ENCODE measurements around the gene BMP8B.

Gene BMP8B

GRCh38 chr1:39755965-39756659, 32.6 kb downstream of the BMP8B start:
- TF ChIP-seq CTCF (IDR thresholded peaks at IDR 0.05; ENCODE audit: insufficient read depth, low read depth, low read length, missing control alignments), result no peak
- DNase-seq (ENCODE audit: low read depth), result no peak
- H3K4me3 ChIP-seq (ENCODE audit: low read length), result no peak overlapping the region

- no peak for DNase-seq (ENCODE audit: low read depth)
- no peak overlapping the region for H3K4me3 ChIP-seq (ENCODE audit: low read length)
- no peak for TF ChIP-seq CTCF (IDR thresholded peaks at IDR 0.05; ENCODE audit: insufficient read depth, low read depth, low read length, missing control alignments)
Measured at GRCh38 chr1:39754906-39755504, 33.7 kb downstream of the BMP8B start.

GRCh38 chr1:39754026-39754570, 34.6 kb downstream of the BMP8B start:
- DNase-seq (ENCODE audit: low read depth), result no peak
- H3K4me3 ChIP-seq (ENCODE audit: low read length), result no peak overlapping the region
- no peak for TF ChIP-seq CTCF (IDR thresholded peaks at IDR 0.05; ENCODE audit: insufficient read depth, low read depth, low read length, missing control alignments)

GRCh38 chr1:39753132-39754025, 35.3 kb downstream of the BMP8B start:
- no peak overlapping the region for H3K4me3 ChIP-seq (ENCODE audit: low read length)
- no peak for TF ChIP-seq CTCF (IDR thresholded peaks at IDR 0.05; ENCODE audit: insufficient read depth, low read depth, low read length, missing control alignments)
- no peak for DNase-seq (ENCODE audit: low read depth)

GRCh38 chr1:39752703-39753102, 36.0 kb downstream of the BMP8B start:
- DNase-seq (ENCODE audit: low read depth), result no peak
- TF ChIP-seq CTCF (IDR thresholded peaks at IDR 0.05; ENCODE audit: insufficient read depth, low read depth, low read length, missing control alignments), result no peak
- H3K4me3 ChIP-seq (ENCODE audit: low read length), result no peak overlapping the region

GRCh38 chr1:39751595-39751994, 37.1 kb downstream of the BMP8B start:
- no peak overlapping the region for H3K4me3 ChIP-seq (ENCODE audit: low read length)
- no peak for DNase-seq (ENCODE audit: low read depth)
- no peak for TF ChIP-seq CTCF (IDR thresholded peaks at IDR 0.05; ENCODE audit: insufficient read depth, low read depth, low read length, missing control alignments)

All from epithelial cell of esophagus (primary cell).